Upper lobe of left lung (tissue), 4 donors: ENCODE results near the gene ADAMTS13.

Source experiments
- EP300 ChIP-seq, 4 donors: sonication (generic); formaldehyde crosslinking; IDR thresholded peaks; one replicate each; pipeline ENCODE4 v1.5.1; 2017; ENCODE audit warnings: antibody characterized with exemption in 4 of 4, control low read depth in 2 of 4
- POLR2AphosphoS5 ChIP-seq, 2 donors: sonication (generic); formaldehyde crosslinking; IDR thresholded peaks; one replicate each; pipeline ENCODE4 v1.5.1; 2017; ENCODE audit warnings: antibody characterized with exemption in 2 of 2
- TF ChIP-seq, protein P1 (sequence below), 6 experiments: fragments of 450-650 bp in 4 of 6; fragments of 200-600 bp in 2 of 6; sonication (generic) in 2 of 6; IDR thresholded peaks; one replicate each; pipeline ENCODE4 v1.5.1; 2016 to 2019; ENCODE audit warnings: antibody characterized with exemption in 6 of 6

DNA sequence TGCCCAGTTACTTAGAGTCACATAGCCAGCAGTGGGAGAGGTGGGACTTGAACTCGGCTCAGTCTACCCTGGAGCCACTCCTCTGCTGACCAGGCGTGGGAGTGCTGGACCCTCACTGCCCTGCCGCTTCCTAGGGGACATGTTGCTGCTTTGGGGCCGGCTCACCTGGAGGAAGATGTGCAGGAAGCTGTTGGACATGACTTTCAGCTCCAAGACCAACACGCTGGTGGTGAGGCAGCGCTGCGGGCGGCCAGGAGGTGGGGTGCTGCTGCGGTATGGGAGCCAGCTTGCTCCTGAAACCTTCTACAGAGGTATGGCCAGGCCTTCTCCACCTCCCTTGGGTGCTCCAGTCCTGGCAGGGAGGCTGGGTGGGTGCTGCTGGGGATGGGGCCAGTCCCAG is 34.2 kb downstream of the ADAMTS13 start:
- TF ChIP-seq, protein P1, sequence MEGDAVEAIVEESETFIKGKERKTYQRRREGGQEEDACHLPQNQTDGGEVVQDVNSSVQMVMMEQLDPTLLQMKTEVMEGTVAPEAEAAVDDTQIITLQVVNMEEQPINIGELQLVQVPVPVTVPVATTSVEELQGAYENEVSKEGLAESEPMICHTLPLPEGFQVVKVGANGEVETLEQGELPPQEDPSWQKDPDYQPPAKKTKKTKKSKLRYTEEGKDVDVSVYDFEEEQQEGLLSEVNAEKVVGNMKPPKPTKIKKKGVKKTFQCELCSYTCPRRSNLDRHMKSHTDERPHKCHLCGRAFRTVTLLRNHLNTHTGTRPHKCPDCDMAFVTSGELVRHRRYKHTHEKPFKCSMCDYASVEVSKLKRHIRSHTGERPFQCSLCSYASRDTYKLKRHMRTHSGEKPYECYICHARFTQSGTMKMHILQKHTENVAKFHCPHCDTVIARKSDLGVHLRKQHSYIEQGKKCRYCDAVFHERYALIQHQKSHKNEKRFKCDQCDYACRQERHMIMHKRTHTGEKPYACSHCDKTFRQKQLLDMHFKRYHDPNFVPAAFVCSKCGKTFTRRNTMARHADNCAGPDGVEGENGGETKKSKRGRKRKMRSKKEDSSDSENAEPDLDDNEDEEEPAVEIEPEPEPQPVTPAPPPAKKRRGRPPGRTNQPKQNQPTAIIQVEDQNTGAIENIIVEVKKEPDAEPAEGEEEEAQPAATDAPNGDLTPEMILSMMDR (IDR thresholded peaks at IDR 0.05) = no peak
- no peak for TF ChIP-seq EP300 (IDR thresholded peaks at IDR 0.05)
- no peak for TF ChIP-seq POLR2AphosphoS5 (IDR thresholded peaks at IDR 0.05)
